KMS-11 (cell line): ENCODE measurements around the gene KCNAB1.

Experiments used
- H2AFZ ChIP-seq: fragments of 200-600 bp; sonication (generic); 2 replicates; pipeline ENCODE4 v1.6.1; 2016; ENCODE audit warnings: antibody characterized with exemption, mixed run types, low read depth
- H3K27ac ChIP-seq: fragments of 200-600 bp; sonication (generic); 2 replicates; pipeline ENCODE4 v1.6.1; 2016; ENCODE audit warnings: mild to moderate bottlenecking, mixed run types
- H3K27me3 ChIP-seq: fragments of 200-600 bp; sonication (generic); 2 replicates; pipeline ENCODE4 v1.6.1; 2017; ENCODE audit warnings: mild to moderate bottlenecking, low read depth, mixed run types, moderate library complexity; ENCODE audit not compliant: insufficient read depth
- H3K36me3 ChIP-seq: fragments of 200-600 bp; sonication (generic); 2 replicates; pipeline ENCODE4 v1.6.1; 2017; ENCODE audit warnings: mild to moderate bottlenecking, mixed run types; ENCODE audit not compliant: insufficient read depth
- H3K4me1 ChIP-seq: fragments of 200-600 bp; sonication (generic); 2 replicates; pipeline ENCODE4 v1.6.1; 2016; ENCODE audit warnings: mild to moderate bottlenecking, low read depth, mixed run types; ENCODE audit not compliant: poor library complexity, severe bottlenecking
- H3K4me2 ChIP-seq: fragments of 200-600 bp; sonication (generic); 2 replicates; pipeline ENCODE4 v1.7.0; 2016; ENCODE audit warnings: mild to moderate bottlenecking, mixed run types
- H3K4me3 ChIP-seq: fragments of 200-600 bp; sonication (generic); IDR thresholded peaks from 2 replicates; pipeline ENCODE4 v1.6.1; 2017; ENCODE audit warnings: low read depth, low read length, mixed read lengths; ENCODE audit not compliant: insufficient read depth
- H3K79me2 ChIP-seq: fragments of 200-600 bp; sonication (generic); 2 replicates; pipeline ENCODE4 v1.6.1; 2016; ENCODE audit warnings: low read depth, mixed run types; ENCODE audit not compliant: insufficient read depth
- H3K9ac ChIP-seq: fragments of 200-600 bp; sonication (generic); 2 replicates; pipeline ENCODE4 v1.6.1; 2016; ENCODE audit warnings: mild to moderate bottlenecking, mixed run types
- H4K20me1 ChIP-seq: fragments of 200-600 bp; sonication (generic); 2 replicates; pipeline ENCODE4 v1.6.1; 2016; ENCODE audit warnings: mild to moderate bottlenecking, mixed run types; ENCODE audit not compliant: insufficient read depth
- CTCF ChIP-seq: fragments of 200-600 bp; sonication (generic); conservative IDR thresholded peaks from 2 replicates; pipeline ENCODE4 v1.6.1; 2017; ENCODE audit warnings: low read depth, mild to moderate bottlenecking, antibody characterized with exemption, low read length, moderate library complexity, mixed read lengths

KCNAB1 gene

GRCh38 chr3:156256945-156257344 is 136.6 kb downstream of the KCNAB1 start:
- Histone ChIP-seq H4K20me1 (no peaks in the 10 kb centered on the region), H3K36me3 (no peaks in the 10 kb centered on the region), H3K27me3 (no peaks in the 10 kb centered on the region), H3K4me2 (no peak overlapping the region), H2AFZ (no peak overlapping the region), H3K79me2 (no peaks in the 10 kb centered on the region), H3K4me1 (peaks cover 9% of the 10 kb centered on the region), H3K27ac (no peak overlapping the region), H3K9ac (no peak overlapping the region), H3K4me3 (no peak overlapping the region)
- no peak for TF ChIP-seq CTCF

GRCh38 chr3:156258301-156258700 is 137.9 kb downstream of the KCNAB1 start:
- no peak overlapping the region for H3K4me3 ChIP-seq
- H3K9ac ChIP-seq: no peak overlapping the region
- H4K20me1 ChIP-seq: no peaks in the 10 kb centered on the region
- H3K27me3 ChIP-seq: no peaks in the 10 kb centered on the region
- H3K4me2 ChIP-seq: no peak overlapping the region
- H3K27ac ChIP-seq: no peak overlapping the region
- H2AFZ ChIP-seq: no peak overlapping the region
- peaks cover 4% of the 10 kb centered on the region for H3K4me1 ChIP-seq
- no peaks in the 10 kb centered on the region for H3K79me2 ChIP-seq
- TF ChIP-seq CTCF: no peak
- H3K36me3 ChIP-seq: no peaks in the 10 kb centered on the region

GRCh38 chr3:156259896-156260295 is 139.5 kb downstream of the KCNAB1 start:
- H3K4me1 ChIP-seq: no peaks in the 10 kb centered on the region
- no peak overlapping the region for H3K9ac ChIP-seq
- H4K20me1 ChIP-seq: no peaks in the 10 kb centered on the region; the same call in 1 of the 2 replicates
- no peaks in the 10 kb centered on the region for H3K27me3 ChIP-seq
- H2AFZ ChIP-seq: no peak overlapping the region
- no peak overlapping the region for H3K27ac ChIP-seq
- H3K4me2 ChIP-seq: no peak overlapping the region
- TF ChIP-seq CTCF: no peak
- no peaks in the 10 kb centered on the region for H3K36me3 ChIP-seq
- H3K79me2 ChIP-seq: no peaks in the 10 kb centered on the region
- H3K4me3 ChIP-seq: no peak overlapping the region

- H4K20me1 ChIP-seq: no peaks in the 10 kb centered on the region; the same call in 1 of the 2 replicates
- H3K4me1 ChIP-seq: no peaks in the 10 kb centered on the region
- H3K9ac ChIP-seq: no peak overlapping the region
- H2AFZ ChIP-seq: no peak overlapping the region
- H3K4me2 ChIP-seq: no peak overlapping the region
- H3K36me3 ChIP-seq: no peaks in the 10 kb centered on the region
- H3K4me3 ChIP-seq: no peak overlapping the region
- no peaks in the 10 kb centered on the region for H3K79me2 ChIP-seq
- no peaks in the 10 kb centered on the region for H3K27me3 ChIP-seq
- no peak for TF ChIP-seq CTCF
- no peak overlapping the region for H3K27ac ChIP-seq
Observed at GRCh38 chr3:156260331-156260730, 140.0 kb downstream of the KCNAB1 start.
